ENCODE data around the gene BRAF.

DNA sequence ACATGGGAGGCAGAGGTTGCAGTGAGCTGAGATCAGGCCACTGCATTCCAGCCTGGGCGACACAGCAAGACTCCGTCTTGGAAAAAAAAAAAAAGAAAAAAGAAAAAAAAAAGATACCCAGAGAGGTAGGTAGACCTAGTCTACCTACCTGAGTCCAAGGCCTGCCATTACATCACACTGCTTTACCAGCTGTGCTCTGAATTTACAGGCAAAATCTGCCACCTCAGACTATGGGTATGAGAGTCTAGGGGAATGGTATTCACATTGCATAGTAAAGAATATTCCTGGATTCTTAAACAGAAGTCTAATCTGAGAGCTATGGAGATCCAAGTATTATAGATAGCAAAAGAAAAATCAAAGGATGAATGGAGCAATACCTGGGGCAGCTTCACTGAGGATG is 178.0 kb downstream of the BRAF start:
- TF ChIP-seq, protein P1, sequence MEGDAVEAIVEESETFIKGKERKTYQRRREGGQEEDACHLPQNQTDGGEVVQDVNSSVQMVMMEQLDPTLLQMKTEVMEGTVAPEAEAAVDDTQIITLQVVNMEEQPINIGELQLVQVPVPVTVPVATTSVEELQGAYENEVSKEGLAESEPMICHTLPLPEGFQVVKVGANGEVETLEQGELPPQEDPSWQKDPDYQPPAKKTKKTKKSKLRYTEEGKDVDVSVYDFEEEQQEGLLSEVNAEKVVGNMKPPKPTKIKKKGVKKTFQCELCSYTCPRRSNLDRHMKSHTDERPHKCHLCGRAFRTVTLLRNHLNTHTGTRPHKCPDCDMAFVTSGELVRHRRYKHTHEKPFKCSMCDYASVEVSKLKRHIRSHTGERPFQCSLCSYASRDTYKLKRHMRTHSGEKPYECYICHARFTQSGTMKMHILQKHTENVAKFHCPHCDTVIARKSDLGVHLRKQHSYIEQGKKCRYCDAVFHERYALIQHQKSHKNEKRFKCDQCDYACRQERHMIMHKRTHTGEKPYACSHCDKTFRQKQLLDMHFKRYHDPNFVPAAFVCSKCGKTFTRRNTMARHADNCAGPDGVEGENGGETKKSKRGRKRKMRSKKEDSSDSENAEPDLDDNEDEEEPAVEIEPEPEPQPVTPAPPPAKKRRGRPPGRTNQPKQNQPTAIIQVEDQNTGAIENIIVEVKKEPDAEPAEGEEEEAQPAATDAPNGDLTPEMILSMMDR (IDR thresholded peaks at IDR 0.05) = no peak
- TF ChIP-seq POLR2A (IDR thresholded peaks at IDR 0.05; ENCODE audit: low read depth) = no peak
- TF ChIP-seq EP300 (IDR thresholded peaks at IDR 0.05) = no peak
- TF ChIP-seq POLR2AphosphoS5 (IDR thresholded peaks at IDR 0.05) = no peak
